NCI-H1694 (cell line): ENCODE data around the gene GALNT18.

Source experiments
- DNase-seq: peaks from one replicate; lab custom pipeline; 2025; lab: John Stamatoyannopoulos, UW

Gene GALNT18

DNA sequence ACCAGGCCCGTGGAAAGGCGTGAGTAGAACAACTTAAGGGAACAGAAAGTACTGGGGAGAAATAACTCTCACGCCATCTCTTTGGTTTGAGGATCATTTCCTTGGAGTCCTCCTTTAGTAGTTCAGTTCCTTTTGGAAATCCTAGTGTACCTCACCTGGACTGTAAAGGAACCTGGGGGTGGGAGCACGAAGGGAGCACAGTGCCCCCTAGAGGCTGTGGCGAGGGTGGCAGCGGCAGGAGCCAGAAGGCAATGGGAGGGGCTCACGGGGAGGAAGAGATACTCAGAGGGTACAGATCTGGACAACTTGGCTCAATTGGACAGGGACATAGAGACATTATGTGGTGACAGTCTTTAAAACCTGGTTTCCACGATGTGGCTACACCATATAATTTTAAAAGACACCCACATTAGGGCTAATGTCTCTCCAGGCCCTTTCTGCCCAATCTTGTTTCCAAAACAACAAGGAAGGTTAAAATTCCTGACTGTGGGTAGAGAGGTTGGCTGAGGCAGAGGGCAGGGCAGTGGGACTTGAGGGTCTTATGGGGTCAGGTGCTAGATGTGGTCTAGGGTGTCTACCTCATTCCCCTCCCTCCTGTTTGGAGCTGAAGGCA, 355.7 kb downstream of the GALNT18 start:
- DNase-seq = peak; percentile 19

DNA sequence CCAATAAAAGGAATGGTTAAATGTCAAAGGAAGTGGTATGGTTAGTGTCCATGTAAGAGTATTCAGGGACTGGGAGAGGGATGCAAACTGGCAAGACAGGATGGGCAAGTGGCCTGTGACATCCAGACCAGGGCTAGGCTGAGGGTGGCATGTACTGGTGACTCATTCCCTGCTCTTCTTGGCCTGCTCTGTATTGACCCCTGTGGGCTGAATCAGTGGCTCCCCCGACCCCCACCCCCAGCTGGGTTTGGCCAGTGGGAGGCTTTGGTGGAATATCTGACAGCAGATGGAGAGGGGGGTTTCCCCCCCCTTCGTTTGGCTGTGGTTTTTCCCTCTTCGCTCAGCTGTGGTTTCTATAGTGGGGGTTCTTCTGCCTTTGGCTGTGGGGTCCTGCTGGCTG, 356.5 kb downstream of the GALNT18 start:
- DNase-seq = no peak

DNA sequence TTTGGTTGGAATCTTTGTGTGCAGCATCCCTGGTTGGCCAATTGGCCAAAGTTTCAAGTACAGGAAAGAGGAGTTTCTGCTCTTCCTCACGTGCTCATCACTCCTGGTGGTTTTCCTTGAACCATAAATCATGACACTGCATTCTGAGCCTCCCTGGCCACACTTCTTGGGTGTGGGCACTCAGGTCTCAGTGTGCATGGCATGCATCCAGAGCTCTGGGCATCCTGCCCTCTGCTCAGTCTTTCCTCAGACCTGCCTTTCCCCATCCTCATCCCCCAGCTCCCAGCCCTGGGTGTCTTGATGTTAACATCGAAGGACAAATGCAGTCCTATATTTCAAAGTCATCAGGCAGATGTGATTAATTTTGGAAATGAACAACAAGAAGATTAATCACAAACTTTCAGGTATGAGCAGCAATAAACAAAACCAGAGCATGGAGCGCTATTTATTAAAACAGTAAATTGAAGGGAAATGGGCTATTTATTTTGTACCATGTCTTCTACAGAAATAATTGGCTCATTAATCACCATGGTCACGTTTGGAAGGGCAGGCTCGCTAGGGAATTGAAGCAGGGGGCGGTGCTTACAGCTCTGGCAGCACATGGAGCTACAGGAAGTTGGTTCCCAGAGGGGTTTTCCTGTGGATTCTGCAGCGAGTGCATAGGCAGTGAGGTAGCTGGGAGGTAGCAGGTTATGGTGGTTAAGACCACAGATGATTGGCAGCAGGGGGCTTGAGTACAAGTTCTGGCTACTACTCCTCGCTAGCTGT, 358.4 kb downstream of the GALNT18 start:
- DNase-seq = peak; percentile 41

DNA sequence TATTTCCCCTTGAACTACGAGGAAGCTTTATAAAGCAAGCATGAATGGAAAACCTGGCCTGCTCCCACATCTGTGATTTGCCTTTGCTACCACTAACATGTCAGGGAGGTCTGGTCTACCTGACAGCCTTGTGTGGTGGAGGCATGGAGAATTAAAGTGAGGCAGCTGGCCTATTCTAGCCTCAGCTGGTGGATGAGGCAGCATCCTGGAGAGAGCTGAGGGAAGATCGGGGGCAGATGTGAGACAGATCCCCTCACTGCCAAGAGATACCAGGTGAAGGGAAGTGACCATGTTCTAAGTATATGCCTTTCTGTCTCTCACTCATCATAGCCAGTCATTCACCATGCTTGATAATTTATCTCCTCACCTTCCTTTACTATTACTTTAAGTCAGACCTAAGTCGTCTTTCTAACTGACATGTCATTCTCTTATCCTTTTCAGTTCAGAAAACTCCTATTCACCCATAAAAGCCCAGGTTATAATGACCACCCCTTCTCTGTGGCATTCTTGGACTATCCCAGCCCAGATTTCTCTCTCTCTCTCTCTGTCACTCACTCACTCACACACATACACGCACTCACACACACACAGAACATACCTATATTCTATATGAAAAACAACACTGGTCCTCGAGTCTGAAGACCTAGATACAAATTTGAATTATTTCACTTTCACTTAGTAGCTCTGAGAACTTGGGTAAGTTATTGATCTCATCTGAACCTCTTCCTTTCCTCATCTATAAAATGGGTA, 359.5 kb downstream of the GALNT18 start:
- no peak for DNase-seq

DNA sequence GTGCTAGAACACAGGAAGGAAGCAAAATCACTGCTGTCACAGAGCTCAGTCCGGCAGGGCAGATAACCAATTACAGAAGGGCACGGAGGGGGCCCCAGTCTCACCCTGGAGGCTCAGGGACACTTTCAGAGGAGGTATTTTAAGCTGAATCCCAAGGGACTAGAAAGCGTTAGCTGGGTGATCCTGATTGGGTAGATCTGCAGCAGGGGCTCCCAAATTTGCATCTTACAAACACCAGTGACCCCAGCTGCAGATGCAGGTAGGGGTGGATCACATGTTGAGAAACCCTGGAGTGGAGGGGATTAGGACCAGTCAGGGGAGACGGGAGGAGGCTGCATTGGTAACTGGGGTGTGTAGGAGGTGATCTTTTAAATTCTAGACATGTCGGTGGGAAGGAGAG, 360.2 kb downstream of the GALNT18 start:
- no peak for DNase-seq

DNA sequence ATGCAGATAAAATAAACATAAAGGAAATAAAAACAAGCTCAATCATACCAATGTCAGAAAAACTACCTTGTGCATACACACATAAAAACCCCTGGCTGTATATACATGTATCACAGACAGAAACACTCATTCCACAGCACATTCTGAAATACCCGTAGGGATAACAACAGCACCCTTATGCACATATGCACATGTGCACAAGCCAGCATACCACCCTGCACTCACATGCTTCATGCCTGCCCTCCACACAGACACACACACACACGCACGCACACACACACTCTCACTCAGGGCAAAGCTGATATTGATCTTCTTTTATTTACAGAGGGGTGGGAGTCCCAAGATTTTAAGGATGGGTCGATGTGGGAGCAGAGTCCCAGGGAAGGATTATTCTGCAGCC, 360.9 kb downstream of the GALNT18 start:
- no peak for DNase-seq

DNA sequence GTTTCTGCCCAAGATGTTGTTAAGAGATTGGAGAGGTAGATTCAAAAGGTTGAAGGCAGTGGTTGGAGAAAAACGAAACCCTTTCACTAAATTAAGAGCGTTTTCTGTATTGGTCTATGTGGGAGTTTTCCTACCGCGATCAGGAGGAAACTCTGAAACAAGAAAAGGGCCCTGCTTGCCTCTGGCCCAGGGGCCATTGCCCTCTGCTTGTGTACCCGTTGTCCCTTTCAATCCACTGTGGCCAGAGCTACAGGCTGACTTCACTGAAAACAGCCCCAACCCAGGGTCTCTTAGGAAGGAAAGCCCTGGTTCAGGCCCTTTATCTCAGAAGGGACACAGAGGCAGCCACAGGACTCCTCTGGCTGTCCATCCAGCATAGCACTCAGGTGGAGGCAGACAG, 367.8 kb downstream of the GALNT18 start:
- DNase-seq = no peak

DNA sequence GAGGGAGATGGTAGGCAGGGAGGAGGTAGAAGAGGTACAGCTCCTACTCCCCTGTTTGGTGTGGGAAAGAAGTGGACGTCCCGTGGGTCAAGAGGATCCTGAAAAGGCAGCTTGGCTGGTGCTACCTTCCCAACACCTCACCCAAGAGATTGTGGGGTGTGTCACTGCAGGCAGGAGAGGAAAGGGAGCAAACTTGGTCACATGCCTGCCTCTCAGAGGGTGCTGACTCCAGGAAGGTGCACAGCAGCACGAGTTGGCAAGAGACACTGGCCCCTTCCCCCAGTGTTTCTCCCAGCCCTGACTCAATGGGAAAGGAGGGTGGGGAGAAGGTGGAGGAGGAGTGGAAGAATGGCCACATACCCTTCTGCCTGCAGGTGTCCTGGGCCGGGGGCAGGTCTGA, 368.3 kb downstream of the GALNT18 start:
- DNase-seq = no peak

DNA sequence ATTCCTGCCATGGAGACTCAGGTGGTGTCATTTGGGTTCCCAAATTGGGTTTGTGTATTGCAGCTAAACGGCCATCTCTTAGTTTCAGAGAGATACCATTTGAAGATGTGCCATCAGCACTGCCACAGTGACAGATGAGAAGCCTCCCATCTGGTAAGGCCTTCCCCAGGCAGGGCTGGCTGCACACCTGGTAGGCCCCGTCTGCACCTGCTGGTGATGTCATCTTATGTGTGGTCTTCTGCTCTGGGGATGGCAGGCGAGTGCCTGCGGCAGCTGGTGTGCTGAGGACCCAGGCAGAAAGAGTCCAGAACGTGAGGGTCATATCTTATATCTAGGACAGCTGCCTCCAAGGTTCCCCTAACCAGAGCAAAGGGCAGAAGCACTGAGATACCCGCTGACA, 369.4 kb downstream of the GALNT18 start:
- DNase-seq = no peak

DNA sequence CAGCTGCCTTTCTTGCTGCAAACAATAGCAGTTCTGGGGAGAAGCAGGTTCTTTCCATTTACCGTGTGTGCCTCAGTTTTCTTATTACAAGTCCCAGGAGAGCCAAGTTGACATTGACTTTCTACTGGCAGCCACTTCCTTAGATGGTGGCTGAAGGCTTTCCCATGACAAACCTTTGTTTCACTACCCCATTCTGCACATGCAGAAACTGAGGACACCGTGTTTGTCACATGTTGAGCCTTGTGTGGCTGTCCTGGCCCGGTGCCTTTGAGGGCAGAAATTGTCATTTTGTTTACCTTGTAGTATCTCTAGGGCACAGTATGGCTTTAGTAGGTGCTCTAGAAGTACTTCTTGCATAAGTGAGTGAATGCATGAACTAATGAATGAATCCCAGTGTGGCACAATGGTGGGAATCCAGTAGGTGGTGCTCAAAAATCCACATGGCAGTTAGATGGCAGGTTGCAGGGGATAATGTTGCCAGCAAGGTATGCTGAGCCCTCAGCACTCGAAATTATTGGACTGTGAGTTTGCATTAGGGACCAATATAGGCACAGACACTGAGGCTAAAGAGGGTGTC, 370.3 kb downstream of the GALNT18 start:
- DNase-seq = no peak

DNA sequence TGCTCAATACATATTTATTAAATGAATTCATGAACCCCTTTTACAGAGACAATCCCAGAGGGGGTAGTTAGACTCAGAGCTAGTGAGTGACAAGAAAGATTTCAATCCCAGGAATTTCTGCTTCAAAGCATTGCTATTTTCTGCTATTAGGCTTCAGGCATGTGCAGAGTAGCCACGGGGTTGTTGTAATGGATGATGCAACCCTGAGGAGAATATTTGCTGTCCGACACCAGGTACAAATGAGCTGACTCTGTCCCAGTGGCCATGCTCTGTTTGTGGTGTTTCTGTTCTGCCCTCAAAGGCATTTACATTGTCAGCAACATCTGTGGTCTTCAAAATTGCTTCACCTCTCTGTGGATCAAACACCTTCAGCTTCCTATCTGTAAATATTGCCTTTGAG, 371.3 kb downstream of the GALNT18 start:
- DNase-seq = no peak

DNA sequence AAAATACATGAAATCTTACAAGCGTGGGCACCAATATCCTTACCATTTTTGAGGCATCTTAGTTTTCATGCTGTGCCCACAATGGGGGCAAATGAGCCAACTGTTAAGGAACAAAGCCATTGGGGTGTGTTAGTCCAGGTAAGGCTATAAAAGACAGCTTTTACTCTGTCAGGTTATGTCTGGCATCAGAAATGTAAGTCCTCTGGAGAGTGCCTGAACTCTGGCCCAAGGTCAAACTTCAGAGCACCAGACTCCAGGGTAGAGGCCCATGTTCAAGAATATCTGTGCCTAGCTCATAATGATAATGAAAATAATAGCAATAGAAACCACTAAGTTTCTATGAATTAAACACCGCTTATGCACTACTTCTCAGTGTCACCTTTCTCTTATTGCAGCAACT, 374.2 kb downstream of the GALNT18 start:
- DNase-seq = no peak

DNA sequence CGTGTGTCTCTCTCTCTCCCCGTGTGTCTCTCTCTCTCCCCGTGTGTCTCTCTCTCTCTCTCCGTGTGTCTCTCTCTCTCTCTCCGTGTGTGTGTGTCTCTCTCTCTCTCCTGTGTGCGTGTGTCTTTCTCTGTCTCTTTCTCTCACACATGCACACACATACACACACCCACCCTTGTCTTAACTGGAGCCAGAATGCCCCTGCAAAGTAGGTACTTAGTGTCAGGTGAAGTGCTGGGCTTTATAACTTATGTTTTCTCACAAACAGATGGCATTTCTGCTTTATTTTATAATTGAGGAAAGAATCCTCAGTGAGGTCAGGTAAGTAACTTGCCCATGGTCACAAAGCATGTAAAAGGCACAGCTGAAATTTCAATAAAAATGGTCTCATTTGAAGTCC, 374.7 kb downstream of the GALNT18 start:
- no peak for DNase-seq

DNA sequence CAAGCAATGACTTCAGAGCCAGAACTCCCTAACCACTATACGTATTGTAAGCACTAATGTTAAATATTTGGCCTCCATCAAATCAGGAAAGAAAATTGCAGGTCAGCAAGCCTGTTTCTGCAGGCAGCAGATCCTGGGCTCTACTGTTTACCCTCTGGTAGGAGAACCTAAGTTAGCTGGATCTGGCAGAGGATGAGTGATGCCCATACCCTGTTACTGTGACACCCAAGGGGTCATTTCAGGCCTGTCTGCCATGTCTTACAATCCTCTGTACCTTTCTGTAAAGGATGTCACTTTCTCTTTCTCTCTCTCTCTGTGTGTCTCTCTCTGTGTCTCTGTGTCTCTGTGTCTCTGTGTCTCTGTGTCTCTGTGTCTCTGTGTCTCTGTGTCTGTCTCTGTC, 375.6 kb downstream of the GALNT18 start:
- DNase-seq = no peak

DNA sequence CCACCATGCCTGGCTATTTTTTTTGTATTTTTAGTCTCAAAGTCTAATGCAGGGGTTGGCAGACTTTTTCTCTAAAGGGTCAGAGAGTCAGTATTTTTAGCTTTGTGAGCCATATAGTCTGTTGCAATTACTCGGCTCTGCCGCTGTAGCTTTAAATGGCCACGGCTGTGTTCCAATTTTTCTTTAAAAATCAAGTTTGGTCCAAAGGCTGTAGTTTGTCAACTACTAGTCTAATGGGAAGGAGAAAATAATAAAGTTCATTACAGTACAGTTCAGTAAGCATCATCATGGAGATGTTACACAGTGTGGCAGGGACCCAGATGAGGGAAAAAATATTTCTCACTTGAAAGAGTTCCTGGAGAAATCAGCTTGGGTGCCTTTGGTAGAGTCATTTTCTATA, 376.4 kb downstream of the GALNT18 start:
- no peak for DNase-seq

DNA sequence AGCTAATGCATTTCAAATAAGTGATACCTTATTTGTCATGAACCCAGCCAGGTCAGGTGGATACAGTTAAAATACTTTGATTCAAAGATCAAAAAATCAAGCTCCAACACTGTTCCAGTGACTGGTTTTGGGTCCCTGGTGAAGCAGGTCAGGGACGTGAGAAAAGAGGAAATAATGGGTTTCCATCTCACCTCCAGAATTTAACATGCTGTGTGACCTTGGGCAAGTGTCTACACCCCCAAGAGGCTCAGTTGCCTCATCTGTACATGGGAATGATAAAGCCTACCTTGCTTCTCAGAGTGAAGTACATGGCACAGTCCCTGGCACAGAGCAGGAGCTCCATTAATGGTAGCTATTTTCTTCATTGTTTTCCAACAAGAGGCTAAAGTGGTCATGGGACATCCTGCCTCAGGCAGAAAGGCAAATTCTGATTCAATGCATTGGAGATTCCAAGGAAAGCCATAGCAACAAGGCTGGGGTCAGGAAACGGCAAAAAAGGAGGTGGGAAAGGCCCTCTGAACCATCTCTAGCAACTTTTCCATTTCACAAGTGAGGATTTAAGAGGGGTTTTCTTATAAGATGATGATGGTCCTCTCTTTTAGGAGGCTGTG, 377.2 kb downstream of the GALNT18 start:
- no peak for DNase-seq

DNA sequence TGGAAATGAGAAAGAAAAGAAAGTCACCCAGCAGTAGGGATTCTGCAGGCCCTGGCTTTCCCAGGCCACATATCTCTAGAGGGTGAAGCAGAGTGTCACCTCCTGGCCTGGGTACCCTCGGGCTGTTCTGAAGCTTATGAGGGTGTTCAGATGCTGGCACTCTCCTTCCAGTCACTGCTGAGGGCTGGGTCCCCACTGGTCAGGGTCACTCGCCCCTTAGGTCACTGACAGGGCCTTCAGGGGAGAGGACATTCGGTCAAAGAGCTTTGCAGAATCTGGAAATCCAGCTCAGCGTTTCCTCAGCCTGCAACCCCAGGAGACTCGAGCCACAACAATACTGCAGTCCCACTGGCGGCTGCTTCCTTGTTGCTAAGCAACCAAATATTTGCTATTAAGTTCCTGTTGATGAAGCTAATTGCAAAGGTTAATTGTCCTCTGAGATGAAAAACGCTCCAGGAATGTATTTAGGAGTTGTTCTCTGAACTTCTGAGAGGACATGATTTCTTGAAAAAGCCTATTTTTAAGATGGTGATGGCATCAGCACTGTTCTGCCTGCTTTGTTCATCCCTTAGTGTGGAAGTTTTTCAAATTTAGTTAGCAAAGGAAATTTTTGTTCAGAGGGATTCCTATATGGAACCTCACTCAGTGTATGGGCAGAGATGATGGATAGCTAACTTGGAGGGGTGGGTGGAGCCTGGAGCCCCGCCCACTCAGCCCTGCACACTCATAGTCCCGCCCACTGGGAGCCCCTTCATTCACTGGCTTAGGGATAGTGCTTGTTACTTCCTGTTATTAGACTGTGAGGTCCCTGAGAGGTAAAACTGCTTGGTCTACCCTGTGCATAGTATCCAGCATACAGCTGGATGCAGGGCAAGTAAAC, 378.0 kb downstream of the GALNT18 start:
- DNase-seq = no peak

DNA sequence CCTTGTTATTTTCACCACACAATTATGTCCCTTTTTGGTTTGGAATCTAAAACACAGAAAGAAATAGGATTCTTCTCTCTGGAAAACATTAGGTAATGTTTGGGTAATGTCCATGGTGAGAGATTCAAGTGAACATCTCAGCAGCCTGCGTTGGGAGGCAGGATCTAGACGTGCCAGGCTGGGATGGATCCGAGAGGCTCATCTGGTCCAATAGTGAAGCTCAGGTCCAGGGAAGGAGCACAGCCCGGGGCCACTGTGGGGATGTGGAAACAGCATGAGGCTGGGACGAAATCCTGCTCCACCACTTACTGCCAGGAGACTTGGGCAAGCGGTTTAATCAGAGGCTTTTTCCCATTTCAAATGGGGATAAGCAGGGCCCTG, 378.6 kb downstream of the GALNT18 start:
- DNase-seq = no peak

DNA sequence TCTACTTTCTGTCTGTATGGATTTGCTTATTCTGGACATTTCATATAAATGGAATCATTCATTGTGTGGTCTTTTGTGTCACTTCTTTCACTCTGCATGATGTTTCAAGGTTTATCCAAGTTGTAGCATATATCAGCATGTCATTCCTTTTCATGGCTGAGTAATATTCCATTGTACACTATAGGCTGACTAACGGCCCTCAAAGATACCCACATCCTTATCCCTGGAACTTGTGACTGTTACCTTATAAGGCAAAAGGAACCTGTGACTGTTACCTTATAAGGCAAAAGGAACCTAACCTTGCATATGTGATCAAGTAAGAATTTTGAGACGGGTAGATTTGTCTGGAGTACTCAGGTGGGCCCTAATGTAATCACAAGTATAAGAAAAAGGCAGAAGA, 380.5 kb downstream of the GALNT18 start:
- DNase-seq = no peak

DNA sequence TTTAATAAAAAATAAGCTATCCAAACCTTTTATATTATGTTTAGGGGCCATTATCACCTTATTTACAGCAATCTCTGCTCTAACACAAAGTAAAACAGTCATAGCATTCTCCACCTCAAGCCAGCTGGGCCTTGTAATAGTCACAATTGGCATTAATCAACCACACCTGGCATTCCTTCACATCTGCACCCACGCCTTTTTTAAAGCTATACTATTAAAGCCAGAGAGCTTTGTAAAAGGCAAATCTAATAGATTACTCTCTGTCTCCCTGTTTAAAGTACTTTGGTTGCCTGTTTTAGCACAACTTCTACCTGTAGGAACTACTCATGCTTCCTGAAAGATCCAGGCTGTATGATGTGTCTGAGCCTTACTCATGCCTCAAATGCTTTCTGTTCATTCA, 381.8 kb downstream of the GALNT18 start:
- no peak for DNase-seq

DNA sequence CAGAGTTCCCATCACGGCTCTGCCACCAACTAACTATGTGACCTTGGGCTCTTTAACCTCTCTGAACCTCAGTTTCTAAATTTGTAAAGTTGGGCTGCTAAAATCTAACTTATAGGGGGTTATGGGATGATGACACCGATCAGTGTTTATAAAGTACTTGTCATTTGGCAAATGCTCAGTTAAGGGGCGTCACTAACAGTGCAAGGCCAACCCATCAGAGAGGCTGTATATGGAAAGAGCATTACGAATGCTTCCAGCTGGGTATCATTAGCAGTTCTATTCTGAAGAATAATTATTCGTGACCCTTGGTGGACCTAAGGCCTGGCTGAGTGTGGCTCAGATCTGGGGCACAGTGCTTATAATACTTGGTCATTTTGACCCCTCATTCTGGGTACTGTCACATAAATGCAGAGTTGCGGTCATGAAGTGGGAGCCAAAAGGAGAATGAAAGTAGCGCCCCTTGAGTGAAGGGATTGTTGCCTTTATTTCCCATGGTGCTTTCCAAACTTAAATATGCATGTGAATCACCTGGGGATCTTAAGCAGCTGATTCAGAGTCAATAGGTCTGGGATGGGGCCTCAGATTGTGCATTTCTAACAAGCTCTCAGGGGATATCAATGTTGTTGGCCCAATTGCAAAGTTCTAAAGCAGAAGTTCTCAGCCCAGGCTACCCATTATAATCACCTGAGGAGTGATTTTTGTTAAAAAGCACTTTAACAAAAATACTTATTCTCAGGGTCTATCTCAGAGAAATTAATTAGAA, 384.6 kb downstream of the GALNT18 start:
- no peak for DNase-seq
